H9 (cell line): ENCODE measurements around the gene STK11. TPM values are rescaled to one million over a fixed set of nuclear protein-coding genes. Genes with fewer than 3 reads are reported as not detected.

Experiments
- DNase-seq: peaks from one replicate; pipeline ENCODE4 v3.0.0-alpha.2; 2017
- H2AFZ ChIP-seq: one replicate; pipeline ENCODE4 v1.6.1; 2013; ENCODE audit warnings: mild to moderate bottlenecking, low read length, control low read depth, moderate library complexity
- H2AK5ac ChIP-seq: 2 replicates; pipeline ENCODE4 v1.6.1; 2013; ENCODE audit warnings: low read length, control low read depth, mixed read lengths; ENCODE audit not compliant: insufficient read length
- H2BK120ac ChIP-seq: one replicate; pipeline ENCODE4 v1.6.1; 2013; ENCODE audit warnings: low read depth, mild to moderate bottlenecking, low read length, control low read depth, inconsistent platforms; ENCODE audit not compliant: poor library complexity, severe bottlenecking
- H2BK12ac ChIP-seq: 2 replicates; pipeline ENCODE4 v1.6.1; 2013; ENCODE audit warnings: low read length, control low read depth, mixed read lengths, low read depth; ENCODE audit not compliant: insufficient read length
- H2BK15ac ChIP-seq: 2 replicates; pipeline ENCODE4 v1.6.1; 2013; ENCODE audit warnings: low read depth, low read length, control low read depth
- H2BK20ac ChIP-seq: one replicate; pipeline ENCODE4 v1.6.1; 2013; ENCODE audit warnings: low read depth, mild to moderate bottlenecking, low read length, control low read depth, inconsistent platforms; ENCODE audit not compliant: poor library complexity, severe bottlenecking
- H2BK5ac ChIP-seq: 2 replicates; pipeline ENCODE4 v1.6.1; 2013; ENCODE audit warnings: low read length, control low read depth, mixed read lengths; ENCODE audit not compliant: insufficient read length
- H3K14ac ChIP-seq: 2 replicates; pipeline ENCODE4 v1.6.1; 2013; ENCODE audit warnings: low read length, control low read depth; ENCODE audit not compliant: insufficient read depth
- H3K18ac ChIP-seq: 2 replicates; pipeline ENCODE4 v1.6.1; 2013; ENCODE audit warnings: low read depth, mild to moderate bottlenecking, mixed read lengths, low read length, control low read depth; ENCODE audit not compliant: insufficient read length
- H3K23ac ChIP-seq: 2 replicates; pipeline ENCODE4 v1.6.1; 2013; ENCODE audit warnings: low read length, control low read depth, mixed read lengths, low read depth; ENCODE audit not compliant: insufficient read length
- H3K23me2 ChIP-seq: 2 replicates; pipeline ENCODE4 v1.6.1; 2013; ENCODE audit warnings: low read depth, mild to moderate bottlenecking, mixed read lengths, low read length, control low read depth; ENCODE audit not compliant: insufficient read length, poor library complexity, severe bottlenecking
- H3K27ac ChIP-seq: 2 replicates; pipeline ENCODE4 v1.5.1; 2013; ENCODE audit warnings: low read length, control low read depth, mixed read lengths, low read depth; ENCODE audit not compliant: insufficient read length
- H3K27me3 ChIP-seq: 2 replicates; pipeline ENCODE4 v1.6.1; 2013; ENCODE audit warnings: low read length, control low read depth, inconsistent platforms; ENCODE audit not compliant: insufficient read depth
- H3K4ac ChIP-seq: 2 replicates; pipeline ENCODE4 v1.6.1; 2013; ENCODE audit warnings: low read depth, mild to moderate bottlenecking, control low read depth, inconsistent platforms, low read length, moderate library complexity
- H3K4me1 ChIP-seq: 2 replicates; pipeline ENCODE4 v1.6.1; 2013; ENCODE audit warnings: low read length, control low read depth, inconsistent platforms; ENCODE audit not compliant: insufficient read depth
- H3K4me2 ChIP-seq: 2 replicates; pipeline ENCODE4 v1.6.1; 2013; ENCODE audit warnings: low read length, control low read depth, mixed read lengths; ENCODE audit not compliant: insufficient read length, insufficient read depth
- H3K56ac ChIP-seq: 2 replicates; pipeline ENCODE4 v1.6.1; 2013; ENCODE audit warnings: low read depth, mild to moderate bottlenecking, mixed read lengths, low read length, control low read depth; ENCODE audit not compliant: insufficient read length
- H3K79me1 ChIP-seq: 2 replicates; pipeline ENCODE4 v1.6.1; 2013; ENCODE audit warnings: low read depth, mild to moderate bottlenecking, moderate library complexity, low read length, control low read depth, inconsistent platforms; ENCODE audit not compliant: insufficient read depth, poor library complexity, severe bottlenecking
- H3K79me2 ChIP-seq: 2 replicates; pipeline ENCODE4 v1.6.1; 2013; ENCODE audit warnings: low read length, control low read depth, inconsistent platforms; ENCODE audit not compliant: insufficient read depth
- H3K9ac ChIP-seq: 2 replicates; pipeline ENCODE4 v1.6.1; 2013; ENCODE audit warnings: low read length, control low read depth, mixed read lengths; ENCODE audit not compliant: insufficient read length; ENCODE audit errors: extremely low read depth
- H3K9me3 ChIP-seq: one replicate; pipeline ENCODE4 v1.6.1; 2013; ENCODE audit warnings: low read depth, low read length, inconsistent platforms; ENCODE audit not compliant: control insufficient read depth
- H3T11ph ChIP-seq: one replicate; pipeline ENCODE4 v1.6.1; 2013; ENCODE audit warnings: mild to moderate bottlenecking, low read length, control low read depth, inconsistent platforms
- H4K20me1 ChIP-seq: one replicate; pipeline ENCODE4 v1.6.1; 2013; ENCODE audit not compliant: control insufficient read depth, insufficient read length, insufficient read depth
- H4K5ac ChIP-seq: 2 replicates; pipeline ENCODE4 v1.6.1; 2013; ENCODE audit warnings: low read depth, mild to moderate bottlenecking, mixed read lengths, low read length, control low read depth; ENCODE audit not compliant: insufficient read length
- H4K8ac ChIP-seq: replicated peaks from 2 replicates; pipeline ENCODE4 v1.6.1; 2013; ENCODE audit warnings: low read length, control low read depth, mixed read lengths, low read depth; ENCODE audit not compliant: insufficient read length
- H4K91ac ChIP-seq: 2 replicates; pipeline ENCODE4 v1.6.1; 2013; ENCODE audit warnings: low read depth, mild to moderate bottlenecking, moderate library complexity, mixed read lengths, low read length, control low read depth; ENCODE audit not compliant: insufficient read length
- H3K27ac Mint-ChIP-seq, 3 experiments: 2 replicates in 2 of 3; 3 replicates in 1 of 3; pipeline ENCODE4 v1.8.0; 2020 to 2021; ENCODE audit warnings: mixed read lengths in 3 of 3, mild to moderate bottlenecking in 1 of 3, moderate library complexity in 1 of 3
- H3K27me3 Mint-ChIP-seq: 2 replicates; pipeline ENCODE4 v1.8.0; 2021; ENCODE audit warnings: low read depth, mild to moderate bottlenecking, moderate library complexity, mixed read lengths
- H3K36me3 Mint-ChIP-seq, 3 experiments: 2 replicates in 2 of 3; 3 replicates in 1 of 3; pipeline ENCODE4 v1.8.0; 2020 to 2021; ENCODE audit warnings: low read depth in 3 of 3, mixed read lengths in 3 of 3; ENCODE audit not compliant: insufficient read depth in 1 of 3
- H3K4me1 Mint-ChIP-seq, 2 experiments: 2 replicates each; pipeline ENCODE4 v1.8.0; 2020; ENCODE audit warnings: mixed read lengths in 2 of 2
- H3K4me3 Mint-ChIP-seq, 2 experiments: 2 replicates in 1 of 2; 3 replicates in 1 of 2; pipeline ENCODE4 v1.8.0; 2020 to 2021; ENCODE audit warnings: mild to moderate bottlenecking in 2 of 2, mixed read lengths in 2 of 2, moderate library complexity in 1 of 2
- H3K9me3 Mint-ChIP-seq, 2 experiments: 2 replicates in 1 of 2; 3 replicates in 1 of 2; pipeline ENCODE4 v1.8.0; 2020; ENCODE audit warnings: mild to moderate bottlenecking in 2 of 2, mixed read lengths in 2 of 2, moderate library complexity in 1 of 2
- CTCF ChIP-seq: fragments of 200-600 bp; sonication (generic); conservative IDR thresholded peaks from 3 replicates; pipeline ENCODE4 v1.8.0; 2021; ENCODE audit warnings: antibody characterized with exemption, mild to moderate bottlenecking
- WGBS: extraction: QIAGEN DNeasy Blood & Tissue Kit; methylation state at CpG from one replicate; pipeline ENCODE4 v1.1.7; 2013; ENCODE audit warnings: missing lambda C conversion rate, low lambda C conversion rate, mixed read lengths; ENCODE audit not compliant: insufficient read length; ENCODE audit errors: extremely low coverage; 5-methylcytosine and 5-hydroxymethylcytosine counted together
- total RNA-seq: library from RNA; stranded (reverse); gene quantifications from 2 replicates; pipeline ENCODE4 v1.2.1, GENCODE V29; 2021

Gene STK11
- total RNA-seq, 1 experiment from 2014 or later, result 74.3 TPM

- H2AK5ac ChIP-seq, result no peak overlapping the region
- H3K14ac ChIP-seq, result 0 out of 2 replicates have a peak overlapping the region, but pooled peaks have one; percentile 14
- no peak overlapping the region for H3K56ac ChIP-seq
- H2BK5ac ChIP-seq, result no peak overlapping the region
- H3K27me3 ChIP-seq, result no peaks in the 10 kb centered on the region
- H4K91ac ChIP-seq, result no peak overlapping the region
- H3K79me1 ChIP-seq, result no peaks in the 10 kb centered on the region
- H3K23ac ChIP-seq, result no peak overlapping the region
- peaks cover 48 to 53% of the 10 kb centered on the region in 2 experiments for H3K4me1 Mint-ChIP-seq
- peak overlapping the region; percentile 29 for H3K18ac ChIP-seq
- peak; percentile 91 for DNase-seq
- H2BK20ac ChIP-seq, result no peak overlapping the region
- peaks cover 31% of the 10 kb centered on the region for H3K23me2 ChIP-seq
- H3K27ac ChIP-seq, result no peak overlapping the region
- H3K27ac Mint-ChIP-seq, result peak overlapping the region; percentile 52 to 98 (median 91); a peak in 6 of 7 replicates
- H3K4me3 Mint-ChIP-seq, result peak overlapping the region; percentile 48 to 71
- H3K9me3 Mint-ChIP-seq, result no peaks in the 10 kb centered on the region; a peak in 1 of 5 replicates
- H2AFZ ChIP-seq, result no peak overlapping the region
- no peak for TF ChIP-seq CTCF
- H4K8ac ChIP-seq, result no peak overlapping the region
- no peaks in the 10 kb centered on the region for H3K9me3 ChIP-seq
- no peaks in the 10 kb centered on the region for H4K20me1 ChIP-seq
- H3K27me3 Mint-ChIP-seq, result peaks cover 13% of the 10 kb centered on the region
- H3K4me1 ChIP-seq, result peaks cover 4% of the 10 kb centered on the region; the same call in 1 of the 2 replicates
- H3K36me3 Mint-ChIP-seq, result peaks cover under 1 to 15% (median 2%) of the 10 kb centered on the region in 3 experiments
- H3K9ac ChIP-seq, result no peak overlapping the region
- H4K5ac ChIP-seq, result no peak overlapping the region
- no CpG with 5 or more reads among the region's 26 CpGs for WGBS
- H3T11ph ChIP-seq, result no peak overlapping the region
- no peak overlapping the region for H2BK15ac ChIP-seq
- peaks cover under 1% of the 10 kb centered on the region; the same call in 1 of the 2 replicates for H3K79me2 ChIP-seq
- H2BK12ac ChIP-seq, result no peak overlapping the region
- no peak overlapping the region for H3K4ac ChIP-seq
- H2BK120ac ChIP-seq, result no peak overlapping the region
- H3K4me2 ChIP-seq, result peak overlapping the region; percentile 45
These were observed 59.4 kb downstream of the STK11 start for GRCh38 chr19:1264801-1265614.
